A172 (cell line): ENCODE measurements around the gene RET. TPM values are rescaled to one million over a fixed set of nuclear protein-coding genes. Genes with fewer than 3 reads are reported as not detected.

Experiments
- DNase-seq: peaks from one replicate; pipeline ENCODE4 v3.0.0-alpha.2; 2015; ENCODE audit warnings: low spot score
- total RNA-seq: library from RNA; depleted of rRNA; stranded (reverse); fragments of >200 nt; shearing (Covaris generic); gene quantifications from 2 replicates; pipeline ENCODE4 v1.2.3, GENCODE V29; 2014

Gene RET
- total RNA-seq, 1 experiment from 2014 or later, result 5.3 TPM

DNA sequence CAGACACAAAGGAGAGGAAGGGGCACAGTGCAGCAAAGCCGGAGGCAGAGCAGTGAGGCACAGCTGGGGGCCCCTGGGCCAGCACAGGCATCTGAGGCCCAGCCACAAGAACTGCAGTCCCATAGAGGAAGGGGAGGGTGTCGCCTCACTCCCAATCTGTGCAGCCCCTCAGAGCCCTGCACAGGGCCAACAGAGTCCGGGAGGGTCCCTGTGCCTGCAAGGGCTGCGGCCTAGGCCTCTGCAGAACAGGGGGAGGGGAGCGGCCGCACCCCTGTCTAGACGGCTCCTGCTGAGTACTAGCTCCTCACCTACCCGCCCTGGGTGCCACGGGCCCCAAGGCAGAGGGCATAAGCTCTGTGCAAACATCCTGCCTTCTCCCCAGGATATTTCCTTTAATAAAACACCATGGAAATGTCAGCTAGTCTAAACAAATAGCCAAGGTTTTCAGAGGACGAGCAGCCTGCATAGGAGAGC, 32.4 kb upstream of the RET start:
- DNase-seq, result no peak

DNA sequence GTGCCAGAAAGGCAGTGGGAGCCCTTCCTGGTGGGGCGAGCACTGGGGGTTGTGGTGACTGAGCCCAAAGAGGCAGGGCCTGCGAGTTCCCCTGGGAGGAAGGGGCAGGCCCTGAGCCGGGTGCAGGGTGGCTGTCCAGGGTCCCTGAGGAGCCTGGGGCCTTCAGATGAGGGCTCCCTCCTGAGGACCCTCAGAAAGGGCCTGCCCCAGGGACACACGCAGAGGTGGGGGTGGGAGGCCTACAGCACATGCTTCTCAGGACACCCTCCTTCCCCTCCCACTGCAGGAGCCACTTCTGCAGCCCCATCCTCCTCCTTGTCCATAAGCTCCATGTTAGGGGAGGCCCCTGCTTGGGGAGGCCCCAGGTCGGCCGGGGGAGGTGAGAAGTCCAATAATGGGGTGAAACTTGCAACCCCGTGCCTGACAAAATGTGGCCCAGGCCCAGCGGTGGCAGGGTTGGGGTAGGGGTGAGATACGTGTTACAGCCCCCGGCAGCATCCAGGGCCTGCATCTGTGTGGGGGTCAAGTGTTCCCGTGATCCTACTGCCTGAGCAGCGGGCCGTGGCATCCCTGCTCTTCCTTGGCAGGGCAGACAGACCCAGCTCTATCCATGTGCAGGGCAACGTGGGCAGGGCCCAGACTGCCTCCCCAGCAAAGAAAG, 31.8 kb upstream of the RET start:
- no peak for DNase-seq

DNA sequence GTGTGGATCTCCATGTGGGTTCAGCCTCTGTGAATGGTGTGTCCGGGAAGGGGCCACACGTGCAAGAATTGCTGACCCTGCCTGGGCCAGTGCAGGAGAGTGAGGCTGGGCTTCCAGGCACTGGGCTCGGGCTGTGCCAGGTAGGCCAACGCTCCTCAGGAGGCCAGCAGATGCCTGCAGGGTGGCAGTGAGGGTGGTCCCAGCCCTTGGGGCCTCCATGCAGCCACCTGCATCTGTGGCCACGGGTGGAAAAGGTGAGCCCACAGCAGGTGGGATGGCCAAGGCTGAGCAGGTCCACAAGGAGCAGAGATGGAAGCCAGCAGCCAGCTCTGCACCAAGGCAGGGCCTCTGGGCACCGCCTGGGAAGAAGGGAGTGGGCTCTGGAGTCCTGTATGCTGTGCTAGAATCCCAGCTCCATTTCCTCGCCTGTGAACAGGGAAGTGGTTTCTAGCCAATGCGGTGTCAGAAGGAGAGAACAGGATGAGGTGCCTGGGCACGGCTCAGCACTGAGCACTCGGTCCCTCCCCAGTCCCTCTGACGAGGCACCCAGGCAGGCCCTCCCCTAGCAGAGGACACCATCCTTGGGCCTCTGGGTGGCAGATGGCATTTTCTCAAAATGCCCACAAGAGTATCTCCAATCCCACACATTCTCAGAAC, 31.1 kb upstream of the RET start:
- no peak for DNase-seq

DNA sequence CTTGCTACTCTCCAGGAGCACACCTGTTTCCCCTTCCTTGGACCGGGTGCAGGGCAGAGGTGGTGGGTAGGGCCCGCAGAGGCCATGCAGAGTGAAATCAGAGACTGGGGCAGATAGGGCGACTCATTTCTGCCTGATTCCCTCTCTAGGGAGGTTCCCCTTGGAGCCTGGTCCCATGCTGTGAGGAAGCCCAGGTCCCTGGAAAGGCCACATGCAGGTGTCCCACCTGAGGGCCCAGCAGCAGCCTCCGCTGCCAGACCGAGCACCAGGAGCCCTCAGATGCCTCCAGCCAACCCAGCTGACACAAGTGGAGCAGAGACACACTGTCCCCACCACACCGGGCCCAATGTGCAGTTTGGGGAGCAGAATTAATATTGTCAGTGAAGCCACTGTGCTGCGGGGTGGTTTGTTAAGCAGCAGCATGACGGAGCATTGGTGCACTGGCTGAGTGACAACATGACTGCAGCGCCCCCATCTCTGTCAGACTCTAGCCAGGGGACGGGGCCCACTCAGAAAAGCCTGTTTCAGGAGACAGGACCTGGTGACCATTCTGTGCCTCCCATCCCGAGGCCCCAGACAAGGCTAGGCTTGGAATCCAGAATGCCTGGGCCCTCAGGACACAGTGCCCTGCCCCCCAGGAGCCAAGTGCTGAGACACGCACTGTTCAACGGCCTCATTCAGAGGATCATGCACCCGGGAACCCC, 30.4 kb upstream of the RET start:
- no peak for DNase-seq

DNA sequence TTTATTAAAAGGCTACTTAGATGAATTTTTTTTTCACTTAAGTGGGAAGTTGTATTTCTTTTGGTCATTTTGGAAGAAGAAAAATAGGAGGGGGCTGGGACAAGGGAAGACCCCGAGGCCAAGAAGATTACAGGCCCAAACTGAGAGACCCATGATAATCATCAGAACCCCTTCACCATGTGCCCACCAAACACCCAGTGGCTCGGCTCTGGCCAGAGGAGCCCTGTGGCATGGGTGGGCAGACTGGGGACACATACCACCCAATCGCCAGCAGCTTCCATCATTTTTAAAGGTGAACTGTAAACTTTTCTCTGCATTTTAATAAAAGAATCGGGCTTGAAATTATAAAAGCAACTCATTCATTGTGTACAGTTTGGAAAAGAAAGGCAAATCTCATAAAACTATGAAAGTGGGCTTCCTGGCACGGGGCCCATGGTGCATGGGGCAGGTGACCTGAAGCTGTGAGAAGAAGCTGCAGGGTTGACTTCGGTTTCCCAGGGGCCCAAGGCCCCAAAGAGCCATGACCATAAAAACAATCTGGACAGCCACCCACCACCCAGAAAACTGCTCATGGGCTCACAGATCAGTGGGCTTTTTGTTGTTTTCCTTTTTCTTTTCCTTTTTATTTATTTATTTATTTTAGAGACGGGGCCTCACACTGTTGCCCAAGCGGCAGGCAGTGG, 29.4 kb upstream of the RET start:
- DNase-seq, result no peak

DNA sequence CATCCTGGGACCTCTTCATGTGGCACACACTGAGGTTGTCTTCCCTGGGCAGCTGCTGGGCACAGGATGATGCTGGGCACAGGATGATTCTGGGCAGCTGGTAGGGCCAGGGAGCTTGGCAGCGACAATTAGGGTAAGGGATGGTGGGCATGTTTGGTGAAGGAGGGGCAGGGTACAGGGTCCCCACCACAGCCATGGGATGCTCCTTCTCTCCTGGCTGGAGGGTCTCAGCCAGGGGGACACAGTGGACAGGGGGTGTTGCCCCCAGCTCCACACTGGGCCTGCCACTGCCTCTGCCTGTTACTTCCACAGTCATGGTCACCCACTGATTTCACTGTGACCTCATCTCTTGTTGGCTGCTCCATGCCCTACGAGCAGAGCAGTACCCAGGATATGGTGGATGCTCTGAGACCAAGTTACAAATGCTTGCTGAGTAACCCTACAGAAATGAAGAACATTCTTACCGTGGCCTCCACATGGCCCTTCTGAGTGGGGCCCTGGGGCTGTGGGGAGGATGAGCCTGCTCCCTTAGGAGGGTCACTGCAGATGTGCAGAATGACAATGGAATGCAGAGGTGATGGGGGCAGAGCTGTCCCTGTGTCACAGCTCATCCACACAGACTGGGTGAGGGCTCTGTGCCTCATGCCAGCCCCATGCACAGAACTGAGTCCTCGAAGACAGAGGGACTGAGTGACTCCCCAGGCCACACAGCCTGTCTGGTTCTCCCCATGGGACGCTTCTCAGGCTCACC, 28.4 kb upstream of the RET start:
- DNase-seq, result no peak

DNA sequence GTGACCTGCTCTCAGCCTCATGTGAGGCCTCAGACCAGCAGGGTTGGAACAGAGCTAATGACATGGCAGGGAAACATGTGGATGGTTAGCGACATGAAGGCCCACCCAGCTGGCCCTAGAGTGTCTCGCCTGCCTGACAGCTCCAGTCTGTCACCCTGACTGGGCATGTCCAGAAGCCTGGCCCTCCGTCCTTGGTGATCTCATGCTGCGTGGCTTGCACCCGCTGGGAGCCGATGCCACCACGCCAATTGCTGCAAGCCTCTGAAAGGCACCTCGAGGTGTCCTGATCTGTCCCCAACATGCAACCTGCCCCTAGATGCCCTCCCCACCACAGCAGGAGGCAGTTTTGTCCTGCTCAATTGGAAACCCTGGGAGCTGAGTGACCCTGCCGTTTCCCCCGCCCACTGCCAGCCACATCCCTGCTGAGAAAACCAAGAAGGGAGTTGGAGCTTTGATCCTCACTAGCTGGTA, 27.8 kb upstream of the RET start:
- DNase-seq, result no peak

DNA sequence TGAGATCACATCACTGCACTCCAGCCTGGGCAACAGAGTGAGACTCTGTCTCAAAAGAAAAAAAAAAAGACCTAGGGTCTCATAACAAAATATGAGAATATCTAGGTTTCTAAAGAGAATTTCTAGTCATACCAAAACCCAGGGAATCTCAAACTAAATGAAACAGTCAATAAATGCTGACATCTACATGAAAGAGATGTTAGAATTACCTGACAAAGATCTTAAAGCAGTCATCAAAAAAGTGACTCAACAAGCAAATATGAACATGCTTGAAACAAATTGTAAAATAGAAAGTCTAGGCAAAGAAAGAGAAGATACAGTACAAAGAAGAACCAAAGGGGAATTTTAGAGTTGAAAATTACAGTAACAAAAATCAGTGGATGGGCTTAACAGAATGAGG, 26.9 kb upstream of the RET start:
- no peak for DNase-seq

DNA sequence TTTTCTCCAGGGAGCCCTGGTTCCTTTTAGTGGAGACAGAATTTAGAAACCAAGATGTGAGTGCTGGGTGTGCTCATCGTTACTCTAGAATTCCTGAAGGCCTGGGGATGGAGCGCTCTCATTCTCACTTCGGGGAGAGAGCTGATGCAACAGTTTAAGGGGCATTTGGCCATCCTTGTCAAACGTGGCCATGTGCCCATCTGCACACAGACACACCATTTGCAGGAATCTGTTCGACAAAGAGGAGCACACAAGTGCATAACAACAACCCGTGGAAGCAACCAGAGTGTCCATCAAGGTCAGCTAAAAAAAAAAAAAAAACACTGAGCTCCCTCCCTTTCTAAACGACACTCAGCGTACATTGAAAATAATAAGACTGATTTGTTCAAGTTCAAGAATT, 23.0 kb upstream of the RET start:
- no peak for DNase-seq

DNA sequence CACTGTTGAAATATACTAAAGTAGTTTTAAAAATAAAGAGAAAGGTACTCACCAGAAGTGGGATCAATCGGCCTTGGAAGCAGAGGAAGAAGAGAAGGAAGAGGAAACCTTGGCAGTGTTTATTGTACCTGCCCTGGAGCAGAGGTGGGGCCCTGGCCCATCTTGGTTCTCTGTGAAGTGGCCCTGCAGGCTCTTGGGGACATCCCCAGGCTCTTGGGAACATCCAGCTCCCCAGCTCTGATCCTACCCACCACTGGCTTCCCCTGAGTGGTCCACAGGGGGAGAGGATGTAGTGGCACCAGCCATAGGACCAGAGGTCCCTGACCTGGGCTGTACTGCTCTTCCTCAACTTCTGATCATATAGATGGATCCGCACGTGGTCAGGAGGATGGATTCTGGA, 22.3 kb upstream of the RET start:
- DNase-seq, result no peak

DNA sequence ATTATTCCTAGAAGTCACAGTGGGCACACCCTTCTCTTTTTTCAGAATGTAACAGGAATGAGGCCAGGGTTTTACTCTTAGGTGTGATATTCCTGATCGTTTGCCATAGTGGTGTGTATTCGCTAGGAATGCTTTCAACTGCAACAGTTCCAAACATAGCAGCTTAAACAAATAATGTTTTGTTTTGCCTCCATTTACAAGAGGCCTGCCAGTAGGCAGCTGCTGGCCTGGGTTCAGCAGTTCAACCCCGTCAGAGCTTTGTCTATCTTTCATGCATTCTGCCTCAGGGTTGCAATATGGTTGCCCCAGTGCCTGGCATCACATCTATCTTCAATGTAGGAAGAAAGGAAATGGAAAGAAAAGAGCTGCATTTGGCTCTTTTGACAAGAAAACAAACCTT, 21.7 kb upstream of the RET start:
- DNase-seq, result no peak

DNA sequence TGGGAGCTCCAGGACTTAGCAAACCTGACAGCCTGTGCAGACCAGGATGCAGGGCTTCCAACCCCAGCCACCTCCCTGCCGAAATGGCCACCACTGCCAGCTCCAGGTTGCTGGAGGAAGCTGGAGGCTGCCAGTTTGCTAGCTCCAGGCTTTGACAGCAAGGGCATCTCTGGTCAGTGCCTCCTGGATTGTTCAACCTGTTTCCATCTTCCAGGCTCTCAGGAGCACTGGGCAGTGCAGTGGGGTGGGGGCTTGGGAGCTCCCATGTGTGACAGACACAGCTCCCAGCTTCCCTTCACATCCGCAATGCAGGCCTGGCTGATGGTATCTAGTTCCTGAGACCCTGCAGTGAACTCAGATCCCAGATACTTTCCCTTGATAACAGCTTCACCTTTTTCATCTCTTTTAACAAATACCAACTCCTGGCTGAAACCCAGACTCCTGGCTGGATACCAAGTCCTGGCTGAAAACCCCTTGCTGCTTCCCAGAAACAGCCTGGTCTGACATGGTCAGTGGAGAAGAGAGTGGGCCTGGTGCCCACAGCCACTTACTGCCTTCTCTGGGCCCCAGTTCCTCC, 20.8 kb upstream of the RET start:
- no peak for DNase-seq

DNA sequence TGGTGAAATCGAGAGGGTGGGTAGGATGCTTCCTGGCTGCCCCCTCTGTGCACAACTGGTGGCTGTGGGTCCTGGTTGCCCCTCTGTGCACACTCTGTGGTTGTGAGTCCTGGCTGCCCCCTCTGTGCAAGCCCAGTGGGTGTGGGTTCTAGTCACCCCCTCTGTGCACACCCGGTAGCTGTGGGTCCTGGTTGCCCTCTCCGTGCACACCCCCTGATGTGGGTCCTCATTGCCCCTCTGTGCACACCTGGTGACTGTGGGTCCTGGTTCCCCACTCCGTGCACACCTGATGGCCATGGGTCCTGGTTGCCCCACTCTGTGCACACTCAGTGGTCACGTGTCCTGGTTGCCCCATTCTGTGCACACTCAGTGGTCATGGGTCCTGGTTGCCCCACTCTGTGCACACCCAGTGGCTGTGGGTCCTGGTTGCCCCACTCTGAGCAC, 20.3 kb upstream of the RET start:
- no peak for DNase-seq

DNA sequence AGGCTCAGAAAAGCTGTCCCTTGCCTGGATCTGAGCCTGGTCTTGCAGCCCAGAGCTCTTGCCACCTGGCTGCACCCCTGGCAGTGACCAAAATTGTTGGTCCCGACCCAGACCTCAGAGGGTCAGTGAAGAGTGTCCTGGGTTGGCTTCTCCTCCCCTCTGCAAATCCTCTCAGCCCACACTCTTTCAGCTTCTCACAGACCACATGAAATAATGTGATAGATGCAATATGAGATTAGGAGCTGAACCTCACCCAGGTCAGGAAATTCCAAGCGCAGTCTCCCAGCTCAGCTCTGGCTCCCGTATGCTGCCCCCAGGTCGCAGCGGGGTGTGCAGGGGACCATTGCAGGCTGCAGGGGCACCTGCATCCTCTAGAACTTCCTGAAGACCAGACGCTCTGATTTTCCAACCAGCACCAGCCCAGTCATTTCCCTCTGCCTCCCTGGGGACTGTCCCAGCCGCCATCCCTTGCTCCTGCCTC, 19.6 kb upstream of the RET start:
- DNase-seq, result no peak

DNA sequence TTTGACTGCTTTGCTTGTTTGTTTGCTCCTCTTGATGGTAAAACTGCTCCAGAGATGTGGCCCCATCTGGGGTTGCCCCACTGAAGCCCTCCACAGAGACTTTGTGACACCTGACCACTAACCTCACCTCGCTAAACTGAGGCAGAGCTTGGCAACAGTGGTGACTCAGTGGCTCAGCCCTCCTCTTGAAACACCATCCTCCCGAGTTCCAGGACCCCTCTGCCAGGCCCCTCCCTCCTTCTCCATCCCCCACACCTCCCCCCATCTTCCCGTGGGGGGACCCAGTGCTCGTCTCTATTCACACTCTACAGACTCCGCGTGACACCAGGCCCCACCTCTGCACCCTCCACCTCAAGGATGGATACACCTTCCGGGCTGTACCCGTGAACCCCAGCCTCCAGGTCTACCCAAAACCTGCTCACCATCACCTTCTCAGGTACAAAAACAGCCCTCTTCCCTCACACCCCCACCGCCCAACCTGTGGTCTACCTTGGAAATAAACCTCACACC, 19.0 kb upstream of the RET start:
- DNase-seq, result no peak

DNA sequence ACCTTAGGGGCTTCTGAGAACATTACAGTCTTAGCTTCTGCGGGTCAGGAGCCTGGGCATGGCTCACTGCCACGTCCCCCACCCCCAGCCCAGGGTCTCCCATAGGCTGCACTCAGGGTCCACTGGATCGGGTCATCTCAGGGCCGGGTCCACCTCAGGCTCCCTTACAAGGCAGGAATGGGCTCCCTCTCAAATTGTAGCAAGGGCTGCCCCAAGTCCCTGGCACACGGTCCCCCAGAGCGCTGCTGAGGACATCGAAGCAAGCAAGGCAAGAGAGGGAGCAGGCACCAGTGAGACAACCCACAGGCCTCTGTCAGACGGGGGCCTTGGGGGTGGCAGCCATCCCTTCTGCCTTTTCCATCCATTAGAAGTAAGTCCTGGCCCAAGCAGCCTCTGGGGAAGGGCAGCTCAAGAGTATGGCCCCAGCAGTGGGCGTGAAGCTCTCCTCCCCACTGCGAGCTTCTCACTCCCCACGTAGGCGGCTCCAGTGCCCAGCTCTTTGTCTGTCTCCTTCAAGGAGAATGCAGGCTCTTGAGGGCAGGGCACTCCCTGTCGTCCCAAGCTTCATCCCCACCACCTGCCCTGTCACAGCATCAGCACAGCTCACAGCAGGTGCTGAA, 18.0 kb upstream of the RET start:
- DNase-seq, result no peak

DNA sequence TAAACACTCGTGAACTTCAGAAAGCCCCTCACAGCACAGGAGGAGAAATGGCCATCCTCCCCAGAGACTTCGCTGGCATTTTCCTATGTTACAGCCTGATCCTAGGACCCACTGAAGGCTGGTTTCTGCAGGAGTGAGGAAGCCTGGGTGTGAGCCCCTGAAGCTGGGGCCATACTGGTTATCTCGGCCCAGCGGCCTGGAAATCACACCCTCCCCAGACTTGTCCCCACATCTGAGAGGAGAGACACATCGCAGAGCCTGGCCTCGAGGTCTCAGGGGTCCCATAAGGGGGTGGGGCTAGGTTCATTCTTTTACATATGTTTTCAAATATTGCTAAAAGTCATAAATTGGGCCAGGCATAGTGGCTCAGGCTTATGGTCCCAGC, 17.5 kb upstream of the RET start:
- DNase-seq, result no peak

DNA sequence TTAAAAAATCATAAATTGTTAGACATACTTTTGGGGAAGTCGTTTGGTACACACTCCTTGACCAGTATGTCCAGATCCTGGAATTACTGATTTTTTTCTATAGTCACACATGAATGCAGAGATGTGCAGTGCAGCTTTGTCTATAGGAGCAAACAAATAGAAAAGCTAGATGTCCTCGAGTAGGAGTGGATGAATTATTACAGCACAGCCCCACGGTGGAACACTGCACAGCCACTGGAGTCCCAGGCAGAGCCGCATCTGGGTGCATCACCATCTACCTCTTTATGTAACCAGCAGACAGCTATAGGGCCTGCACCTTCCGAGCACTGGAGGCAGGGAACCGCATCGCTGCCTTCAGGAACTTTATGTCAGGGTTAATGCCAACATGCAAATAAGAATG, 17.0 kb upstream of the RET start:
- DNase-seq, result no peak

DNA sequence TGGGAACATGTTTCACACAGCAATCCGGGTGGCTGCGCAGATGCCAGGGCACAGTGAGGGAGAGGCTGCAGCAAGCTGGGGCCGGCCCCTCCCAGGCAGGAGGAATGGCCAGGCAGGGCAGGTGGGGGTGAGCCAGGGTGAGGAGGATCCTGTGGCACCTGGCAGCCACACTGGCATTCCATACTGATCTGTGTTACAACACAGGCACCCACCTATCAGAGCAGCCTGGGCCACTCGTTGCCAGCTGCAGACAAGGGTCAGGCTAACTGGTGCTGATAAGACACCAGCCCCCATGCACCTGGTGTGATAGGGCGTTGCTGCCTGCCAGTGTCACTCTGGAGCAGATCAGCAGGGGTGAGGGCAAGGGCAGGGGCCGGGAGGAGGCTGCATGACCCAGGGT, 16.6 kb upstream of the RET start:
- no peak for DNase-seq

DNA sequence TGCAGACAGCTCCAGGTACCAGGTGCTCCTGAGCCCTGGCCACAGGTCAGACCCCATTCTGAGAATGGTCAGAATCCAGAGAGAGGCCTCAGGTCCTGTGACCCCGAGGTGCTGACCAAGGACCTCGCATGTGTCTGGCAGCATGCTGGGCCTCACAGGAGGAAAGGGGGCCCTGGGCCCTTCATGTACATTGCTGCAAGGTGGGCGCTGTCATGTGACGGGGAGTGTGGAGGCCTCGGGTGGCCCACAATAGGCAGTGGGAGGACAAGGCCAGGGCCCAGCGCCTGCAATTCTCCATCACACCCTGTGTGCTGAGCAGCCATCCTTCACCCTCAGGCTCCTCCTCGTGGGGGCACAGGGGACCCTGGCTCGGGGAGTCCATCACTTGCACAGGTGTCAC, 15.5 kb upstream of the RET start:
- DNase-seq, result no peak

DNA sequence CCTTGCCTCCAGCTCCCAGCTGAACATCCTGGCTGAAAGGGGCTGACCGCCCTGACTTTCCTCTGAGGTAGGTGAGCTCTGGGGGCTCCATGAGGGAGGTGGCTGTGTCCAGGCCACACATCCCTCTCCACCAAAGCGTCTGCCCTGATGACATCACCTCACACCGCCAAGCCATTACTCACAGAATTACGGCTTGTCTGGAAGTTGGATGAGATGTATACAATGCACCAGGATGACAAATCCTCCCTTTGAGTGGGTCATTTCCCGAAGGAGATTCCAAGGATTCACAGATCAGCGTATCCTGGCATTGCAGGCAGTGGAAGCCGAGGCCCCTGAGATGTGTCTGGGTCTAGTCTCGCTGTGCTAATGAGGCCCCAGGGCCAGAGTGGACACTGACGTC, 15.1 kb upstream of the RET start:
- peak; percentile 42 for DNase-seq
